Upper lobe of left lung (tissue), 4 donors: Measurements from ENCODE around the gene ERC1.

Experiments used
- EP300 ChIP-seq, 4 donors: sonication (generic); formaldehyde crosslinking; IDR thresholded peaks; one replicate each; pipeline ENCODE4 v1.5.1; 2017; ENCODE audit warnings: antibody characterized with exemption in 4 of 4, control low read depth in 2 of 4
- POLR2AphosphoS5 ChIP-seq, 2 donors: sonication (generic); formaldehyde crosslinking; IDR thresholded peaks; one replicate each; pipeline ENCODE4 v1.5.1; 2017; ENCODE audit warnings: antibody characterized with exemption in 2 of 2

DNA sequence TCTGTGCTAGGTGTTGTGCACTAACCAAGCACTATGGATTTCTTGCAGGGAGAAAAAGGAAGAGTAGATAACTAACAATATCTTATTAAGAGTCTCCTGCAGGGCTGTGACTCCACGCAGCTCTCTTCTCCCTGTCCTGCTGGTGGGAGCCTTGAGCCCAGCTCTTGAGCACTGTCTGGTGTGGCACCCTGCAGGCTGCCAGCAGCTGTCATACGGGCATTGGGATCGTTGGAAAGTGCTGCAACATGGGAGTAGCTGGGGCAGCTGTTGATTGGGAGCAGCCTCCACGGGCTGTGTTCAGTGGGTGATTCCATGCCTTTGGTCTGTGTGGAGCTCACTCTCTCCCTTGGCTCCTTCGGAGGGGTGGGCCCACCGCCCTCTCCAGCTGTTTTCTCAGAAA lies 478.0 kb downstream of the ERC1 start:
- TF ChIP-seq EP300 (IDR thresholded peaks at IDR 0.05), result no peak
- TF ChIP-seq POLR2AphosphoS5 (IDR thresholded peaks at IDR 0.05), result no peak
